ENCODE data around the gene BPI.

The BPI gene

DNA sequence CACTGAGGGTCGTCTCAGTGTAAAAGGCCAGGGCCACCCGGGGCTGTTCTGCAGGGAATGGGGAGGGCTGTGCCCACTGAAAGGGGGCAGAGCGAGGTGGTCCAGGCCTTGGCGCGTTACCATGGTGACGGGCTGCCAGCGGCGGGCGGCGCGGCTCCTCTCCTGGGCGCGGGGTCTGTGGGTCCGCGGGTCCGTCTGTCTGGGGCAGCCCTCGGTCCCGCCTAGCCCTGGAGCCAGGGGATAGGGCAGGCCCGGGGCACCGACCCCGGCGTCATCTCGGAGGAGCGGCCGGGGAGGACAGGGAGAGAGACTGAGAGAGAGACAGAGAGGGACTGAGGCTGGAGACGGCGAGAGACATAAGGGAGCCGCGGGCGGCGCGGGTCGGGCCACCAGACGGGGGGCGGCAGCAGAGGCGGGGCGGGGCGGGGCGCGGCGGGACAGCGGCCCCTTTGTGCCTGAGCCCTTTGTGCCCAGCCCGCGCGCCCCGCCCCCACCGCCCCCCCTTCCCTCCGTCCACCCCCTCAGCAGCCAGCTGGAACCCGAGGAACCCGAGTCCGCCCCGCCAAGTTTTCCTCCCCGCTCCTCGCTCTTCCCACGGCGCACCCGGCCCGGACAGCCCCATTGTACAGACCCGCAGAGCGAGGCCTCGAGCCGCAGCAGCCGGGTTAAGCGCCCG is 43.4 kb upstream of the BPI start, which contains the start of gene KIAA1755:
Gene KIAA1755 (minus strand): TSS at position 358 of the 676 bp plus-strand sequence. CDS start 235 bp downstream, at position 123.
- no peak for DNase-seq (ENCODE audit: low read depth)
- H3K4me3 ChIP-seq (ENCODE audit: low read depth, low read length): no peak within 1 kb of the TSS

DNA sequence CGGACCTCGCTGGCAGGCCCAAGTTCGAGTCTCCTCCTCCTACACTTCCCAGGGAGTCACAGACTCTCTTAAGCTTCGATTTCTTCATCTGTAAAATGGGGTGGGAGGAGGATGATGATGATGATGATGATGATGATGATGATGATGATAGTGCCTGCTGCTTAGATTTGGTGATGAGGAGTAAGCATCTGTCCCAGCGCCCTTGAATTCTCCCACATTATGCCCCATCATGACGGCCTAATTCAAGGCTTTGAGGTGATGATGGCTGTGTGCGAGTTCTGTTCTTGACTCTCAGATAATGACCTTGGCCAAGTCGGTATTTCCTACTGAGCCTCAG is 42.9 kb upstream of the BPI start:
- TF ChIP-seq POLR2A (IDR thresholded peaks at IDR 0.05; ENCODE audit: extremely low read depth, insufficient read length) (no peak), MYC (IDR thresholded peaks at IDR 0.05; ENCODE audit: low read depth, low read length) (no peak)
- TF ChIP-seq, protein P1, sequence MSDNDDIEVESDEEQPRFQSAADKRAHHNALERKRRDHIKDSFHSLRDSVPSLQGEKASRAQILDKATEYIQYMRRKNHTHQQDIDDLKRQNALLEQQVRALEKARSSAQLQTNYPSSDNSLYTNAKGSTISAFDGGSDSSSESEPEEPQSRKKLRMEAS (IDR thresholded peaks at IDR 0.05; ENCODE audit: low read depth, low read length): no peak
- TF ChIP-seq, protein P2, sequence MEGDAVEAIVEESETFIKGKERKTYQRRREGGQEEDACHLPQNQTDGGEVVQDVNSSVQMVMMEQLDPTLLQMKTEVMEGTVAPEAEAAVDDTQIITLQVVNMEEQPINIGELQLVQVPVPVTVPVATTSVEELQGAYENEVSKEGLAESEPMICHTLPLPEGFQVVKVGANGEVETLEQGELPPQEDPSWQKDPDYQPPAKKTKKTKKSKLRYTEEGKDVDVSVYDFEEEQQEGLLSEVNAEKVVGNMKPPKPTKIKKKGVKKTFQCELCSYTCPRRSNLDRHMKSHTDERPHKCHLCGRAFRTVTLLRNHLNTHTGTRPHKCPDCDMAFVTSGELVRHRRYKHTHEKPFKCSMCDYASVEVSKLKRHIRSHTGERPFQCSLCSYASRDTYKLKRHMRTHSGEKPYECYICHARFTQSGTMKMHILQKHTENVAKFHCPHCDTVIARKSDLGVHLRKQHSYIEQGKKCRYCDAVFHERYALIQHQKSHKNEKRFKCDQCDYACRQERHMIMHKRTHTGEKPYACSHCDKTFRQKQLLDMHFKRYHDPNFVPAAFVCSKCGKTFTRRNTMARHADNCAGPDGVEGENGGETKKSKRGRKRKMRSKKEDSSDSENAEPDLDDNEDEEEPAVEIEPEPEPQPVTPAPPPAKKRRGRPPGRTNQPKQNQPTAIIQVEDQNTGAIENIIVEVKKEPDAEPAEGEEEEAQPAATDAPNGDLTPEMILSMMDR (IDR thresholded peaks at IDR 0.05; ENCODE audit: low read depth, low read length): no peak
- no peak for DNase-seq (ENCODE audit: low read depth)
- H3K4me3 ChIP-seq (ENCODE audit: low read depth, low read length): no peak overlapping the region

More for the DNA sequence above, 43.4 kb upstream of the BPI start, which contains the start of gene KIAA1755:
- TF ChIP-seq POLR2A (IDR thresholded peaks at IDR 0.05; ENCODE audit: extremely low read depth, insufficient read length) (no peak), MYC (IDR thresholded peaks at IDR 0.05; ENCODE audit: low read depth, low read length) (no peak)
- TF ChIP-seq, protein P2 (IDR thresholded peaks at IDR 0.05; ENCODE audit: low read depth, low read length): no peak
- TF ChIP-seq, protein P1 (IDR thresholded peaks at IDR 0.05; ENCODE audit: low read depth, low read length): no peak

DNA sequence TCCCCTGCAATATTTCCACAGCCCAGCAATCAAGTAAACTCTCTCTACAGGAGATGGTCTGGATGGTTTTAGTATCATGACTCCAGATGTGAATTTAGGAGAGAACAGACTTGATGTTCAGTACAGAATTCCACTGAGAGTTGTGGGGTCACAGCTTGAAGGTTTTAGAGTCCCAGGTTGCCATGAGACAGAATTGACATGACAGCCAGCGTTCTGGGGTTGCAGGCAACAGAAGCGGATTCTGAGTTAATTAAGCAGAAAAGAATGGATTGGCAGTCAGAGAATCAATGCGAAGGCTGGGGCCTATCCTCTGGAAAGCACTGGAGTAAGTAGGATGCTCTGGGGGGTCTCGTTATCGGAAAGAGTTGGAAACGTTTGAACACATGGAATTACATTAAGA is 41.0 kb upstream of the BPI start:
- TF ChIP-seq, protein P1 (IDR thresholded peaks at IDR 0.05; ENCODE audit: low read depth, low read length): no peak
- TF ChIP-seq, protein P2 (IDR thresholded peaks at IDR 0.05; ENCODE audit: low read depth, low read length): no peak
- TF ChIP-seq POLR2A (IDR thresholded peaks at IDR 0.05; ENCODE audit: extremely low read depth, insufficient read length): no peak
- TF ChIP-seq MYC (IDR thresholded peaks at IDR 0.05; ENCODE audit: low read depth, low read length): no peak
- DNase-seq (ENCODE audit: low read depth): no peak

DNA sequence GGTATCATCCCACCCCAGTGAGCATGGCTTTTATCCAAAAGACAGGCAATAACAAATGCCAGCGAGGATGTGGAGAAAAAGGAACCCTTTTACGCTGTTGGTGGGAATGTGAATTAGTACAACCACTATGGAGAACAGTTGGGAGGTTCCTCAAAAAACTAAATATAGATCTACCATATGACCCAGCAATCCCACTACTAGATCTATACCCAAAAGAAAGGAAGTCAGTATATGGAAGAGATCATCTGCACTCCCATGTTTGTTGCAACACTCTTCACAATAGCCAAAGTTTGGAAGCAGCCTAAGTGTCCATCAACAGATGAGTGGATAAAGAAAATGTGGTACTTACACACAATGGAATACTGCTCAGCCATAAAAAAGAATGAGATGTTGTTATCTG is 37.5 kb upstream of the BPI start:
- no peak overlapping the region for H3K4me3 ChIP-seq (ENCODE audit: low read depth, low read length)
- TF ChIP-seq MYC (IDR thresholded peaks at IDR 0.05; ENCODE audit: low read depth, low read length): no peak
- TF ChIP-seq, protein P1 (IDR thresholded peaks at IDR 0.05; ENCODE audit: low read depth, low read length): no peak
- TF ChIP-seq POLR2A (IDR thresholded peaks at IDR 0.05; ENCODE audit: extremely low read depth, insufficient read length): no peak
- TF ChIP-seq, protein P2 (IDR thresholded peaks at IDR 0.05; ENCODE audit: low read depth, low read length): no peak
- DNase-seq (ENCODE audit: low read depth): no peak

More for the DNA sequence above, 41.0 kb upstream of the BPI start:
- no peak overlapping the region for H3K4me3 ChIP-seq (ENCODE audit: low read depth, low read length)

DNA sequence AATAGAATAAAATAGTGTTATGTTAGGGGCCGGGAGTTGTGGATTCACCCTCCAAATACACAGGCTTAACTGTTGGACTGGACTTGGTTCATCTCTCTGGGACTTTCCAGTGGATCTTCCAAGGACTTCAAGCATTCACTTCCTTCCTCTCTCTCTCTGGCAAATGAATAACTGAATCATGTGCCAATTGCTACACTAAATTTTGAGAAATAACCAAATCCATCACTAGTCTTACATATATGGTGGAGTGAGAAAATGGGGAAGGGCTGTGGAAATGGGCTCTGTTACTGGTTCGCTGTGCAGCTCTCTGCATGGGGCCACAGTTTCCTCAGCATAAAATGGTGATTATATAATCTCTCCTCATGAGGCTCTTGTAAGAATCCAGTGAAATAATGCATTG is 36.7 kb upstream of the BPI start:
- DNase-seq (ENCODE audit: low read depth): no peak
- TF ChIP-seq MYC (IDR thresholded peaks at IDR 0.05; ENCODE audit: low read depth, low read length) (no peak), POLR2A (IDR thresholded peaks at IDR 0.05; ENCODE audit: extremely low read depth, insufficient read length) (no peak)
- TF ChIP-seq, protein P2 (IDR thresholded peaks at IDR 0.05; ENCODE audit: low read depth, low read length): no peak
- TF ChIP-seq, protein P1 (IDR thresholded peaks at IDR 0.05; ENCODE audit: low read depth, low read length): no peak

More for the DNA sequence above, 36.7 kb upstream of the BPI start:
- H3K4me3 ChIP-seq (ENCODE audit: low read depth, low read length): no peak overlapping the region
